ENCODE data around the gene ARHGEF40.

The ARHGEF40 gene

DNA sequence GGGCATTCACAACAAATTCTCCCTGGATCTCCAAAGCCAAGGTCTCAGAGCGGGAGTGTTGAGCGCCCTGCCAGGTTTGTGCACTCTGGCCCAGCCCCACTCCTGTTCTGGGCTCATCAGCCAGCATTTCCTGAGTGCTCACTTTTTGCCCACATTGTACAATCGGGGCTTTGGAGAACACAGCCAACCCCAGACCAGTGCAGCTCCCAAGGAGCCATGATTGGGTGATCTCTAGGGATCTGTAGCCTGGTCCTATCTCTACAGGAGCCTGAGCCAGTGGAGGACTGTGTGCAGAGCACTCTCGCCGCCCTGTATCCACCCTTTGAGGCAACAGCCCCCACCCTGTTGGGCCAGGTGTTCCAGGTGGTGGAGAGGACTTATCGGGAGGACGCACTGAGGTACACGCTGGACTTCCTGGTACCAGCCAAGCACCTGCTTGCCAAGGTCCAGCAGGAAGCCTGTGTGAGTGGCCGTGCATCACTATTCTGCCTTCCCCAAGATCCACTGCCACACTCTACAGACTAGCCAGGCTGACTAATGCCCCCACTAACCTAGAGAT lies 2.8 kb downstream of the ARHGEF40 start:
- TF ChIP-seq, protein P1, sequence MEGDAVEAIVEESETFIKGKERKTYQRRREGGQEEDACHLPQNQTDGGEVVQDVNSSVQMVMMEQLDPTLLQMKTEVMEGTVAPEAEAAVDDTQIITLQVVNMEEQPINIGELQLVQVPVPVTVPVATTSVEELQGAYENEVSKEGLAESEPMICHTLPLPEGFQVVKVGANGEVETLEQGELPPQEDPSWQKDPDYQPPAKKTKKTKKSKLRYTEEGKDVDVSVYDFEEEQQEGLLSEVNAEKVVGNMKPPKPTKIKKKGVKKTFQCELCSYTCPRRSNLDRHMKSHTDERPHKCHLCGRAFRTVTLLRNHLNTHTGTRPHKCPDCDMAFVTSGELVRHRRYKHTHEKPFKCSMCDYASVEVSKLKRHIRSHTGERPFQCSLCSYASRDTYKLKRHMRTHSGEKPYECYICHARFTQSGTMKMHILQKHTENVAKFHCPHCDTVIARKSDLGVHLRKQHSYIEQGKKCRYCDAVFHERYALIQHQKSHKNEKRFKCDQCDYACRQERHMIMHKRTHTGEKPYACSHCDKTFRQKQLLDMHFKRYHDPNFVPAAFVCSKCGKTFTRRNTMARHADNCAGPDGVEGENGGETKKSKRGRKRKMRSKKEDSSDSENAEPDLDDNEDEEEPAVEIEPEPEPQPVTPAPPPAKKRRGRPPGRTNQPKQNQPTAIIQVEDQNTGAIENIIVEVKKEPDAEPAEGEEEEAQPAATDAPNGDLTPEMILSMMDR (IDR thresholded peaks at IDR 0.05; ENCODE audit: low read depth, low read length, missing control alignments), result no peak
- DNase-seq, result no peak
- H3K27me3 ChIP-seq (replicated peaks), result no peaks in the 10 kb centered on the region
- H3K4me3 ChIP-seq (ENCODE audit: low read depth, low read length), result no peak overlapping the region
- in situ Hi-C loops (cut with HindIII; ENCODE audit: low pct_ligation_motif_present, low sequenced_read_pairs), result no loop called here
- peaks cover 47% of the 10 kb centered on the region for H3K36me3 ChIP-seq (replicated peaks)
- H3K27ac ChIP-seq, result peak overlapping the region; percentile 90

DNA sequence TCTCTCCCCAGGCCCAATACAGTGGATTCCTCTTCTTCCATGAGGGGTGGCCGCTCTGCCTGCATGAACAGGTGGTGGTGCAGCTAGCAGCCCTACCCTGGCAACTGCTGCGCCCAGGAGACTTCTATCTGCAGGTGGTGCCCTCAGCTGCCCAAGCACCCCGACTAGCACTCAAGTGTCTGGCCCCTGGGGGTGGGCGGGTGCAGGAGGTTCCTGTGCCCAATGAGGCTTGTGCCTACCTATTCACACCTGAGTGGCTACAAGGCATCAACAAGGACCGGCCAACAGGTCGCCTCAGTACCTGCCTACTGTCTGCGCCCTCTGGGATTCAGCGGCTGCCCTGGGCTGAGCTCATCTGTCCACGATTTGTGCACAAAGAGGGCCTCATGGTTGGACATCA lies 3.8 kb downstream of the ARHGEF40 start:
- no peaks in the 10 kb centered on the region for H3K27me3 ChIP-seq (replicated peaks)
- no peak overlapping the region for H3K4me3 ChIP-seq (ENCODE audit: low read depth, low read length)
- peaks cover 57% of the 10 kb centered on the region for H3K36me3 ChIP-seq (replicated peaks)
- no peak overlapping the region for H3K27ac ChIP-seq
- TF ChIP-seq, protein P1 (IDR thresholded peaks at IDR 0.05; ENCODE audit: low read depth, low read length, missing control alignments), result no peak
- in situ Hi-C loops (cut with HindIII; ENCODE audit: low pct_ligation_motif_present, low sequenced_read_pairs), result no loop called here
- DNase-seq, result no peak

DNA sequence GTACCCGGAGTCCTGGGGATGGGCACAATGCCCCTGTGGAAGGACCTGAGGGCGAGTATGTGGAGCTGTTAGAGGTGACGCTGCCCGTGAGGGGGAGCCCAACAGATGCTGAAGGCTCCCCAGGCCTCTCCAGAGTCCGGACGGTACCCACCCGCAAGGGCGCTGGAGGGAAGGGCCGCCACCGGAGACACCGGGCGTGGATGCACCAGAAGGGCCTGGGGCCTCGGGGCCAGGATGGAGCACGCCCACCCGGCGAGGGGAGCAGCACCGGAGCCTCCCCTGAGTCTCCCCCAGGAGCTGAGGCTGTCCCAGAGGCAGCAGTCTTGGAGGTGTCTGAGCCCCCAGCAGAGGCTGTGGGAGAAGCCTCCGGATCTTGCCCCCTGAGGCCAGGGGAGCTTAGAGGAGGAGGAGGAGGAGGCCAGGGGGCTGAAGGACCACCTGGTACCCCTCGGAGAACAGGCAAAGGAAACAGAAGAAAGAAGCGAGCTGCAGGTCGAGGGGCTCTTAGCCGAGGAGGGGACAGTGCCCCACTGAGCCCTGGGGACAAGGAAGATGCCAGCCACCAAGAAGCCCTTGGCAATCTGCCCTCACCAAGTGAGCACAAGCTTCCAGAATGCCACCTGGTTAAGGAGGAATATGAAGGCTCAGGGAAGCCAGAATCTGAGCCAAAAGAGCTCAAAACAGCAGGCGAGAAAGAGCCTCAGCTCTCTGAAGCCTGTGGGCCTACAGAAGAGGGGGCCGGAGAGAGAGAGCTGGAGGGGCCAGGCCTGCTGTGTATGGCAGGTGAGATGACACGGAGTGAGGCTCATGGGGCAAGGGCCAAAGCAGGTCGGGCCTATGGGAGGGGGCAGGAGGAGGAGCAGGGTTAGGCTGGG lies 4.5 kb downstream of the ARHGEF40 start:
- H3K4me3 ChIP-seq (ENCODE audit: low read depth, low read length), result no peak overlapping the region
- H3K36me3 ChIP-seq (replicated peaks), result peaks cover 65% of the 10 kb centered on the region
- in situ Hi-C loops (cut with HindIII; ENCODE audit: low pct_ligation_motif_present, low sequenced_read_pairs), result no loop called here
- no peaks in the 10 kb centered on the region for H3K27me3 ChIP-seq (replicated peaks)
- H3K27ac ChIP-seq, result no peak overlapping the region
- no peak for DNase-seq
- TF ChIP-seq, protein P1 (IDR thresholded peaks at IDR 0.05; ENCODE audit: low read depth, low read length, missing control alignments), result no peak

DNA sequence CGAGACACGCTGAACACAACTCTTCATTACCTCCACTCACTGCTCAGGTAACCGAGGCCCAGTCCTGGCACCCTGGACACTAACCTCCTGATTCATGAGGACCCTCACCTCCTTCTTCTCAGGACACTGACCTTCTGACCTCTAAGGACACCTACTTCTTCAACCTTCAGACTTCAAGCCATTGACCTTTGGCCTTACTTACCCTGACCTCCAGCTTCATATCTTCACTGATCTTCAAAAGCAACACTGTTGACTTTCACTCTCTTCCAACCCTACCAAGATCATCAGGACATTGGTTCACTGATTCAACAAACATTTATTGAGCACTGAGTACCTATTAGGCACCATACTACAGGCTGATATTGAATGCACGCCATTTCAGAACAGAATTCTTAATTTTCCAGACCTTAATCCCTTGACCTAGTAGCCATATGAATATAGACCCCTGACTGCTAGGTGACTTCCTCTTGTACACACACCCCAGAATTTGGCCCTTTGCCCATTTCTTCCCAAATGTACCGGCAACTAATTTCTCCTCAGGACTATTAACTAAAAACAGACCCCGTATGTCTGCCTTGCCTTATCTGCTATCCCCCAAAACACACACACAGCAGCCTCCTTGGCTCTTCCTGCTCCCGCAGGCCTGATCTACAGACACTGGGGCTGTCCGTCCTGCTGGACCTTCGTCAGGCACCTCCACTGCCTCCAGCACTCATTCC lies 5.8 kb downstream of the ARHGEF40 start:
- in situ Hi-C loops (cut with HindIII; ENCODE audit: low pct_ligation_motif_present, low sequenced_read_pairs), result no loop called here
- Histone ChIP-seq H3K27me3 (replicated peaks) (no peaks in the 10 kb centered on the region), H3K36me3 (replicated peaks) (peaks cover 77% of the 10 kb centered on the region), H3K4me3 (ENCODE audit: low read depth, low read length) (no peak overlapping the region), H3K27ac (no peak overlapping the region)
- TF ChIP-seq, protein P1 (IDR thresholded peaks at IDR 0.05; ENCODE audit: low read depth, low read length, missing control alignments), result no peak
- DNase-seq, result no peak

DNA sequence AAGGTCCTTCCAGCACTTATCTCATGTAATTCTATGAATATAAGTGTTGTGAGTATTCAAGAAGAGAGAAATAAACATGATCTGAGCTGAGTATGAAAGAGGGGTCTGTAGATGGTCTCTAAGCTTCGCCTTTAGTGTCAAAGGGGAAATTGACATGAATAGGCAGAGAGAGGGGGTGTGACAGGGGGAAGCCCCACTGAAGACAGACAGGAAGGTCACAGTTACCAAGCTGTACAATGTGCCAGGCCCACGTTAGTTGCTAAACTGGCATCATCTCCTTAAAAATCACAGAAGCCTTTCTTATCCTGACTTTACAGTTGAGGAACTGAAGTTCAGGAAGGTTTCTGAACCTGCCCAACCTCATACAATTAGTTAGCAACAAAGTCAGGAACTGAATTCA lies 7.6 kb downstream of the ARHGEF40 start:
- in situ Hi-C loops (cut with HindIII; ENCODE audit: low pct_ligation_motif_present, low sequenced_read_pairs), result no loop called here
- Histone ChIP-seq H3K27me3 (replicated peaks) (no peaks in the 10 kb centered on the region), H3K36me3 (replicated peaks) (peaks cover 95% of the 10 kb centered on the region), H3K27ac (no peak overlapping the region), H3K4me3 (ENCODE audit: low read depth, low read length) (no peak overlapping the region)
- TF ChIP-seq, protein P1 (IDR thresholded peaks at IDR 0.05; ENCODE audit: low read depth, low read length, missing control alignments), result no peak
- DNase-seq, result no peak

Data from brain microvascular endothelial cell (primary cell).